Right kidney (tissue), 1 donor: ENCODE data around the gene STMP1.
"Not testable (repeated sequence)": the region's sequence is repeated elsewhere in the genome, so short reads cannot be mapped to it uniquely, and the experiment has no call there.

ENCODE experiments used
- DNase-seq: peaks from one replicate; pipeline ENCODE4 v3.0.0-alpha.2; 2016

STMP1 gene

DNA sequence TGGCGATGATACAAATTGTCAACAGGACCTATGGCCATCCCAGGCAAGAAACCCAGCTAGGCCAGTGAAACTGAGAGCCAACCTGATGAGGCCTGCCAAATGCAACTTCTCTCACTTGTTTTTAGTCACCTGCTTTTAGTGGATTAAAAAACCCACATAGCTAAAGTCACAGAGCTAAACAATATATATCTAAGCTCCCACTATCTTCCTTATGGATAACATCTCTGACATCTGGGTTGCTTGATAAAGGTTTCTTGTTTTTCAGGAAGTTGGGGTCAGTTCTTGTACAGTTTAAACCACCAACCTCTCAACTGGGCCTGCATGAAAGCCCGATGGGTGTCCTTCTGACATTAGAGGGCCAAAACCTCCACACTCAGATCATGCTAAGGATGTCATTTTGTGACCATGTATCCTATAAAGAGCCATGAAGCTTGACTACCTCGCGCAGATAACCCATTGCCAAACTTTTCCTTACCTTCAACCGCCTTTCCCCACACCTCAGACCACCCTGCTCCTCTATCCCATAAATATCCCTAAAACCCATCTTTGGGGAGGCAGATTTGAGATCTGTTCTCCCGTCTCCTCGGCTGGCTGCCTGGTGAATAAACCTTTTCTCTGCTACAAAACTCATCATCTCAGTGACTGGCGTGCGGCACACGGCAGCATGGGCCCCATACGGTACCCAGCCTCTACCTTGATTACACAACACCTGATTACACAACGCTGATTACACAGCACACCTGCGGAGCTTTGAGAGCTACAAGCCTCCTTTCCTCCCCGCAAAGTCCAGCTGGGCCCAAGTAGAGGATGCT, 797 bp upstream of the STMP1 start:
- DNase-seq, result no peak

DNA sequence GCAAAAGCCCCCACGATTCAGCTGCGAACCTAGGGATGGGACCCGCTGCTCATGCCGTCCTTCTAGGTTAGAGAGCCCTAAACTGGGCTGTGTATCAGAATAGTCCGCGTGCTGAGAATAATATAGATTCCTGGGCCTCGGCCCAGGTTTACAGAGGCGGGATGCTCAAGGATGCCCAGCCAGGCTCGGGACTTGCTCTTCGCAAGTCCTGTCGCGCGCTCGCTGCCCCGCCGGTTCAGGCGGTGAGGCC, 266 bp upstream of the STMP1 start:
- no peak for DNase-seq

DNA sequence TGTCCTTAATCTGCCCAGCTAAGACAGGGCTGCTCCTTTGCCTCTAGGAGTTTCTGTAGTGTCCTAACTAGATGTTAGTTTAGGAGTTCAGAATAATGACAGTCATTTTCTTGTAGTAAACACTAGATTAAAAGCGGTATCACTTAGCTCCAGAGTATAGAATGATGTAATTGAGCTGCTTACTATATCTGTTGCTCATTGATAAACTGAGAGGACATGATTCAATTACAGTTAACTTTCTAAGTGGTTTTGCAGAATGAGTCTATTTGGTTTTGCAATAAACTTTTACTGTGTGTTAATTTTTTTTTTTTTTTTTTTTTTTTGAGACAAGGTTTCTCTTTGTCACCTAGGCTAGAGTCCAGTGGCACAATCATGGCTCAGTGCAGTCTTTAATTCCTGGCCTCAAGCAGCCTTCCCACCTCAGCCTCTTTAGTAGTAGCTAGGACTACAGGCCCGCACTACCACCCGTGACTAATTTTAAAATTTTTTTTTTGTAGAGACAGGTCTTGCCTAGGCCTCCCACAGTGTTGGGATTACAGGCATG, 1.8 kb downstream of the STMP1 start:
- DNase-seq, result no peak

DNA sequence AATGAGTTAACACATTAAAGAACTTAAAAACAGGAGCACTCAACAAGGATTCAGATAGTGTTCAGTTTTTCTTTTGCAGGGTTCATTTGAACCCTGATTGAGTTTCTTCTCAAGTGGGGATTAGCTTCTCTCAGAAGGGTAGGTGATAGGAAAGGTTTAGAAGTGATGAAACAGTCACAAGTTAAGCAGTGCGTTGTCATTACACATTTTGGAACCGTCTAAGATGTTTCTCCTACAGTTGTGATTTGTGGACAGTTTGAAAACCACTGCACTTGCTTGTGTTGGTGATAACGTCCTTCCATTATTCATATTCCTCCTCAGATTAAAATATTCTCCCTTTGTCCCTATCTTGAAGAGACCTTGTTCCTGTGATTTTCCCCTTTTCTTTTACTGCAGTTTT, 2.7 kb downstream of the STMP1 start:
- DNase-seq, result no peak

DNA sequence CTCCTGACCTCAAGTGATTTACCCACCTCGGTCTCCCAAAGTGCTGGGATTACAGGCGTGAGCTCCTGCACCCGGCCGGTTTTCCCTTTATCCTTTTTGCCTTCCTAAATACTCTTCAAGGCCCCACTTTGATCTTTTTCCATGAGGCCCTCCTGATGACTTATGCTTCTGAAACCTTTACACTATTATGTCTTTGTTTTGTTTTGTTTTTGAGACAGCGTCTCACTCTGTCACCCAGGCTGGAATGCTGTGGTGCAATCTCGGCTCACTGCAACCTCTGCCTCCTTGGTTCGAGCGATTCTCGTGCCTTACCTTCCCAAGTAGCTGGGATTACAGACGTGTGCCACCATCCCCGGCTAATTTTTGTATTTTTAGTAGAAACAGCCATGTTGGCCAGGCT, 3.8 kb downstream of the STMP1 start:
- DNase-seq, result no peak

DNA sequence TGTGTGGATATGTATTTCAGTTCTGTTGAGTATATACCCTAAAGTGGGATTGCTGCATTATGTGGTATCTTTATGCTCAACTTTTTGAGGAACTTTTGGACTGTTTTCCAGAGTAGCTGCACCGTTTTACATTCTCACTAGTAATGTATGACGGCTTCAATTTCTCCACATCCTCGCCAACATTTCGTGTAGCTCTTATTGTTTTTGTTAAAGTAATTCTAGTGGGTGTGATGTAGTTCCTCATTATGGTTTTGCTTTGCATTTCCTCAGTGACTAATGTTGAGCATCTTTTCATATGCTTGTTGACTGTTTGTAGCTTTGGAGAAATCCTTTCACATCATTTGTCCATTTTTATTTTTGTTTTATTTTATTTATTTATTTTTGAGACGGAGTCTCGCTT, 4.5 kb downstream of the STMP1 start:
- no peak for DNase-seq

DNA sequence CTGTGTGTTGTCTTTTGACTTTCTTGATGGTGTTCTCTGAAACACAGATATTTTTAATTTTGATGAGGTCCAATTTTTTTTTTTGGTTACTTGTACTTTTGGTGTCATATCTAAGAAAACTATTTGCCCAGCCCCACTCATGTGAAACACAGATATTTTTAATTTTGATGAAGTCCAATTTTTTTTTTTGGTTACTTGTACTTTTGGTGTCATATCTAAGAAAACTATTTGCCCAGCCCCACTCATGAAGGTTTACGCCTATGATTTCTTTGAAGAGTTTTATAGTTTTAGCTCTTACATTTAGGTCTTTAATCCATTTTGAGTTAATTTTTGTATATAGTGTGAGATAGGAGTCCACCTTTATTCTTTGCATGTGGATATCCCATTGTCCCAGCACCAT, 5.3 kb downstream of the STMP1 start:
- DNase-seq, result not testable (repeated sequence)

DNA sequence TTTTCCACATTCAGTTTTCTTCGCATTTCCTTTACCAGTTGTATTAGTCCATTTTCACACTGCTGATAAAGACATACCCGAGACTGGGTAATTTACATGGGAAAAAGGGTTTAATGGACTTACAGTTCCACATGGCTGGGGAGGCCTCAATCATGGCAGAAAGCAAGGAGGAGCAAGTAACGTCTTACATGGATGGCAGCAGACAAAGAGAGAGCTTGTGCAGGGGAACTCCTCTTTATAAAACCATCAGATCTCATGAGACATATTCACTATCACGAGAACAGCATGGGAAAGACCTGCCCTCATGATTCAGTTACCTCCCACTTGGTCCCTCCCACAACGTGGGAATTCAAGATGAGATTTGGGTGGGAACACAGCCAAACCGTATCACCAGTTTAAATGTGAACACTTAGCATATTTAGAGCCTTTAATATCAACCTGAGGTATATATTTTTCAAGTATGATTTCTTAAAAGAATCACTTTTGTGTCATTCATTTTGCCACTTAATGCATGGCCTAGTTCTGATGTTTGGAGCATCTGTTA, 6.6 kb downstream of the STMP1 start:
- DNase-seq, result not testable (repeated sequence)

DNA sequence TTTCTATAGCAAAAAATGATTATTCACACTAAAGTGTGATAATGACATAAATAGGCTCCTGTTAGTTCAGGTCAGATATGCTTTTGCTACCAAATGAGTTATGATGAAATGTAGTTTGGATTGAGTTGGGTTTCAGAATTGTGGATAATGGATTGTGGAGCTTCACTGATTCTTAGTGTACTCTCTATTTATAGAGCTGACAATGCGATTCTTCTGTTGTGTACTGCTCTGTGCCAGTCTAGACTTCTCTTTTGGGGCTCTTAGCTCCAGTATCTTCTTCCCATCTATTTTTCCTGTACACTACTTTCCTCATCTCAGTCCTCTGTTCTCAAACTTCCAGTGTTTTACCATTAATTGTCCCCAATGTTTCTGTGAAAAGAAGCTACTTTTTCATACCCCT, 7.5 kb downstream of the STMP1 start:
- DNase-seq, result no peak

DNA sequence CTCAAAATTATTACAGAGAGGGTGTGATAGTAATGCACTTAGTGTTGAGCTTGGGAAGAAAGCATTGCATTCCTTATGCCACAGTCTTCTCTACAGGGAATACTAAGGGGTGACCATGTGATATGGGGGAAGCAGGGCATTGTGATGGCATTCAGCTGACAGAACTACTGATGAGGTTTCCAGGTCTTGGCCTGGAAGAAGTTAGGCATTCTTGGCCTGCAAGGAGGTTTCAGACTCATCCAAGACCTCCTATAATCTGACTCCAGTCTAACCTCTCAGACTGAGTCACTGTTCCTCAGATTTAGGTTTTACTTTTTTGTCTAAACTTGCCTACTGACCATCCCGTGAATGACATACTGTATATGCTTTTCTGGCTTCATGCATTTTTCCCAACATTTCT, 7.9 kb downstream of the STMP1 start:
- DNase-seq, result no peak

DNA sequence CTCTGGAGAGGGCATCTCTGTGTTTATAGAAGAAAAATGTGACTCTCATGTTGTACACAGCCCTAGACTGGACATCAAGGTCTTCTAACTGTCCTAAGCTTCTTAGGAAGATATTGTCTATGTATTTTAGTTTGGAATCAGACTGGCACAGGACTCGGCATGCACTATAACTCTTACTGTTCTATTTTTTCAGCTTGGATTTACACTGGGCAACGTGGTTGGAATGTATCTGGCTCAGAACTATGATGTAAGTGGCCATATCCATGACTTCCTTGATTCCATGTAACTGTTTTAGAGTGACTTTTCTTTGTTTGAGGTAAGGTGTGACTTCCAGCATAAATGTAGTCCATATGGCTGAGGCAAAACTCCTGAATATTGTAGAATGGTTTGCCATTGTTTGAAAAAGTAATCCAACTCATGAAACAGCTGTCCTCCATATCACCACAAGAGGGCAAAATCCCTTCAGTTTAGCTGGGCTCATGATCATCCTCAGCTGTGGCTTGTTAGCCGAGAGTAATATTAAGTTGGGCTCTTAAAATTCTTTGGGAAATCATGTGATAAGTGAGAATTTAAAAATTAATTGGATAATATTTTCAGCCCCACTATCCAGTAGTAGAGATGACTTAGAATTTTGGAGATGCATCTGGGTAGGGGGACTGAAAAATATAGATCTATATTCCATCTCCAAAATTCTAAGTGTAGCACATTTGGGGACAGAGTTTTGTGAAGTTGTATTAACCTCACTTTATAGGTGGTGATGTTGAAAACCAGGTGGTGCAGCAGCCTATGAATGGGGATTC, 10.4 kb downstream of the STMP1 start:
- DNase-seq, result no peak

DNA sequence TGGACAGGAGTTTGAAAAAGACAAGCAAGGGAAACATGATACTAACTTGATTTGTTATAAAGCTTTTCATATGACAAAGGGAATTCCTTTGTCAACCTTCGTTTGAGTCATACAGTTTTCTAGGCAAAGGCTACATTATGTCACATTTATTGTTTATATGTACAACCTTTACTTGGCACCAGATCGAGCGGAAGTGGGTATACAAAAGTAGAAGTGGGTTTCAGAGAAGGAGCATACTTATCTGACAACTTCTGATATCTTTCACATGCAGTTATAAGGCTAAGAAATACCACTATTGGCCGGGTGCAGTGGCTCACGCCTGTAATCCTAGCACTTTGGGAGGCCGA, 11.0 kb downstream of the STMP1 start:
- DNase-seq, result no peak

DNA sequence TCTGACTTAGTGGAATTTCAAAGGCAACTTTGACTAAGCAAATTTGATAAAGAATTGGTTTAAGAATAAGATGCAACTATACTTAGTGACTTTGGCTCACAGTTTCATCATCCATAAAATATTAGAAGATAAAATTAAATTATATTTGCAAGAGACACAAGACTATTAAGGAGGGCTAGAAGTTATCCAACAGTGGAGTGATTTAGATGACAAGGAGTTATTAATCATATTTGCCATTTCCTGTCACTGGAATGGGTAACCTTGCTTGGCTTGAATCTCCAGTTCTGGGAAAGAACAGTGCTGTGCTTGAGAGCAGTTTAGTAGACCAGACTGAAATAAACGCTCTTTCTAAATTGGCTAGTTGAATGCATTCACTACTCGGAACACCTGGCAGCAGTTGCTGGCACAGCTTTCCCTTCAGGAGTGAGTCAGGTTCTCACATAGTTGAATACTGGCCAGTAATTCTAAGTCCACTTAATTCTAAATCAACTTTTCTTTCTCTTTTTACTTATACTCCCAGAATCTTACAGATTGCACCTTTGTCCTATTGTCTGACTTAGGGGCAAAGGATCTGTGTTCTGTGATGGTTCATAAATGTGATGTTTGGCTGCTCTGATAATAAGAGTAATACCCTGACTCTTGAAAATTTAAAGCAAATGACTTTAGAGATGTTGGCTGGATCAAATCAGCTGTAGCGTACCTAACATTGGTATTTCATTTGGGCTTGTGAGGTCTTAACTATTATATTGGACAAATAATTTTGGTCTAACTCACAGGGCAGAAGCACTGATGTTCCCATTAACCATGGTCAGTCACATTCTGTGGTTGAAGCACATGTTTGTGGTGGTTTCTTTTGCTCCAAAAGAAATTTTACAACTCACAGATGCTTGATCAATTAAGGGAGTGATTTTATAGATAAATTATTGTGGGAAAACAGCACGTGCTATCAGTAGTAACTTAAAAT, 16.6 kb downstream of the STMP1 start:
- no peak for DNase-seq

DNA sequence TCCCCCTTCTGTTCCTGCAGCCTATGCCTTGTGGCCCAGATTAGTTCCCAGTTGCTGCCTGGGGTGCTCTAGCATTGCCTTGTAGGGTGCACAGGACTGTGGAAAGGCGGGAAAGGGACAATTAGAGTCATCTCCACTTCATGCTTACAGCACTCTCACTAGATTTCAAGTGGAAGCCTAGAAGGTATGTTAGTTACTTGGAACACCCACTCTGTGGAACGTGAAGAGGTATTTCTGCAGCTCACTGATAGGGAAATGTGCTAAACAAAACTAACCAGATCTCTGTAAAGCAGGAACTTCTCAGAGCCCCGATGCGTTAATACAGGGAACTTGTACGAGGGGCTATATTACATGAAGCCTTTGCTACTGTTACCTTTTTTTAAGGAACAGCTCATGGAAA, 19.4 kb downstream of the STMP1 start:
- DNase-seq, result no peak

DNA sequence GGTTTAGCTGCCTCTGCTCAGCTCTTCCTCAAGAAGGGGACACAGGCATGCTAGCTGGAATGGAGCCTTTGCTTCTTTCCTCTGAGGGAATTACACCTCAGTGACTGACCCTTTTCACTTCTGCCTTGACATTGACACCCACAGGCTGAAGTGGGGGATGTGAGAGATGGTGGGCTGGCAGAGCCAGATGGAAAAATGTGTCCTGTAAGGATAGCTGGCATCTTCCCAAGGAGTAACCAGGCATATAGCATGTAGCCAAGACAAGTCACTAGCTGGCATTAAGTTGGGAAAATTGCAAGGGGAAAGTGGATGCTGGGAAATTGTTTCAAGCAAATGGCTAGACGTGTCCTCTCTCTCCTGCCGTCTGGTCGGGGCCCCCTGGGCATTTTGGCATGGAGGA, 19.9 kb downstream of the STMP1 start:
- no peak for DNase-seq

DNA sequence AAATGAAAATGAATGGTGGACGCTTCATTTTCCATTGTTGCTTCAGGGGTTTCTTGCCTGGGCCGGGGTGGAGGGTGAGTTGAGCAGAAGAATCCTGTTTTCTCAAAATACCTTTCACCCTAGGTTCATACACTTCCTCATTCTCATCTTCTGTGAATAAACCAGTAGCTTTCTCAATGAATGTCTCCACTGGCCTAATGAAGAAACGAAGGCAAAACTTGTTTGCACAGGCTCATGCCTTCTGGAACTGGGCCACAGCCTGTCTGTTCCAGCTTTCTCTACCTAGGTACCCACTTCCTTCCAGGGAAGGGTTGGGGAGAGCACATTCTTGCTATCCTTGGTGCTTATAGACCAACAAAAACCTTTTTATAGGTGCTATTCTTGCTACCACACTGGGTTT, 21.3 kb downstream of the STMP1 start:
- DNase-seq, result no peak

DNA sequence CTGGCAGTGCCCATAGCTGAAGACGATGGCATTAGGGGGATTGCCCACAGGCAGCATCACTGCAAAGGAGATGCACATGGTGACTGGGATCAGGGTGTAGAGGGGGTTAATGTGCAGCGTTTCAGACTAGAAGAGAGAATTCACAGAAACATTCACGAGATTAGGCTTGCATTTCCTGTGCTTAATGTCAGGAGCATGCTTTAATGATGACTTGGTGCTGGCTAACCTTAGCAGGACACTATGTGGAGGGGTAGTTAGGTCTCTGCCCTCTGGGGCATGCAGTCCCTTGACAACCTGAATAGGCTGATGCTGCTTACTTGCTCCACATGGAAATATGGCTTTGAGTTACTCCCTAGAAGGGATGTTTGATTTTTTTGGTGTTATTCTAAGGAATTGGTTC, 21.8 kb downstream of the STMP1 start:
- DNase-seq, result no peak

DNA sequence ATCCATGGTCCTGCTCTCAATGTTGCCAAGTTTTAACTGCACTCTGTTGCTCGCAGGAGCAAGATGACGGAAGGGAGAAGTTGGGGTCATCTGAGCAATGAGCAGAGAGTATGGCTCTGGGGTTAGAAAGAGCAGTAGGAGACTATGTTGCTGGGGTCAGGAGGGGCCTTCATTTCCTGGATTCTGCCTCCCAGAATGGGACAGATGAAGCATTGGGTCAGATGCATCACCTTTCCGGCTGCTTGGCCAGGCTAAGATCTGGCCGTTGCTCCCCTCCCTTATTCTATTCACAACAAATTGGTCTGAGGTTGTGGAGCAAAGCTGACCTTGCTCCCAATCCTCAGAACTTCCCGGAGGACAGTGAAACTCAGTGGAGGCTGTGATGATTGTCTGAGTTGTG, 22.4 kb downstream of the STMP1 start:
- no peak for DNase-seq

DNA sequence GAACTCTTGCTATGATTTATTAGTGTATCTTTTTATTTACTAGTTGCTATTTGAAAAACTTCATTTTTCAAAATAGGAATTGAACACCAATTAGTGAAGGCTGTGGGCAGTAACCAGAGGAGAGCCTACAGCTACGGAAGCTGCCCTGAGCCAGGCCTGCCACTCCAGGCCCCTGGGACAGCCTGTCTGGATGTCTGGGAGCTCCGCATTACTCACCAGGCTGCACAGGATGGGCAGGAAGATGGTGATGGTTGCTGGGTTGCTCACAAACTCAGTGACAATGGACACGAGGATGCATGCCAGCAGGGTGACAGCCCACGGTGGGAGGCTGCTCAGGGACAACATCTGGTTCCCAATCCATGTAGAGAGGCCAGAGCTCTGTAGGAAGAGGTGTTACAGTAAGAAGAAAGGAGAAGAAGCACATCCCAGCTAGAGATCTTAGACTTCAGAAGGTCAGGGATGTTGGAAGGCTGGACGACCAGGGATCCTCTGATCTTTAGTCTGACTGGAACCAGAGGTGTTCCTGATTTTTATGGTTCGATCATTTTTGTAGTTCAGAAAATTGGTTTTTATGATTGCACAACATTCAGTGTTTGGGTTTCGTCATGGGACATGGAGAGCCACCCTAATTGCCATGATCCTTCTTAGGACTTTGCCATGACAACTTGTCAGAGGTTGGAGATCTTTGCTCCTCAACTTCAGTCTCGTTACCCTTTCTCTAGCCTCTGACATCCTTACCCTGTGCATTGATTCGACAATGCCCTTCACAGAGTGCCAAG, 23.2 kb downstream of the STMP1 start:
- DNase-seq, result no peak

DNA sequence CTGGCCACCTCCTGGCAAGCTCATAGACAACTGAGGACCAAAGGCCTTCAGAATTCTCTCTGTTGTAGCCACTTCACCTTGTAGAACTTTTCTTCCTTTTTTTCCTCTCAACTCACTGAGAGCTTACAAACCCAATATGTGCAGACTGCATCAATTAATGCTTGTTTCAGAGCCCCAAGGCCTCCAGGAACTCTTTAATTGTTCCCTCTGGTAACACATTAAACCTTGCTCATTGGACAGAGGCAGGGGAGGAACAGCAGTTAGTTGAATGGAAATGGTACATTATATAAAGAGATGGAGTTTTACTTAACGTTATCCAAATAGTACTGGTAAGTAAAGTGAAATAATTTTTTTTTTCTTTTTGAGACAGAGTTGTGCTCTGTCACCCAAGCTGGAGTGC, 25.2 kb downstream of the STMP1 start:
- DNase-seq, result no peak

DNA sequence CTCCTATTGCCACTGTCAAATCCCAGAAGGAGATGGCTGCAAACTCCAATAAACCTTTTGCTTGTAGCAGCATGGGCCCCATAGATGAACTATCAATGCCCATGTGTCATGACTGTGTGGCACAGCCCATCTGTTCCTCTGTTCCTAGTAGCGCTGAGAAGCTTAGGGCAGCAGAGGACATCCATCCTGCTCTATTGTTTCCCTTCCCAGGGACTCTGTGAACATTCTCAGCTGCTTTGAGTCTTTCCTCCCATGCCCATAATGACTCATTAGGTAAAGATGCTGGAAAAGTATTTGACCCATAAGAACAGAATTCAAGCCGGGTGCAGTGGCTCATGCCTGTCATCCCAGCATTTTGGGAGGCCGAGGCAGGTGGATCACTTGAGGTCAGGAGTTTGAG, 28.3 kb downstream of the STMP1 start:
- DNase-seq, result no peak

DNA sequence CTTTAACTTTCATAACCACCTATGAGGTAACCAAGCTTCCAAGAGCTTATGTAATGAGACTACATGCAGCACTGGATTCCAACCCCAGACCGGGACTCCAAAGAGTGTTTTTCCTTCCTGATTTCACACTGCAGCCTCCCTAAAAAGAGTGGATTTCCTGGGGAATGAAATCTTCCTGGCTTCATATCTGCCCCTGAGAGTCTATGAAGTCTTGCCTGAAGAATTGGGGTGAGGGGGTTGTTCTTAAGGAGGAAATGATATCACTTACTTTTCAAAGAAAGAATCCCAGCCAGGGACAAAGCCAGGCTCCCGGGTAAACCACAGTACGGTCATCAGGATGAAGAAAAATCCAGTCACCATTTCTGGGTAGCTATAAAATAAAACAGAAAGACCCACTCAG, 29.7 kb downstream of the STMP1 start:
- no peak for DNase-seq
